ENCODE data around the gene BTBD7. TPM values are rescaled to one million over a fixed set of nuclear protein-coding genes. Genes with fewer than 3 reads are reported as not detected.

The BTBD7 gene
- total RNA-seq, 4 donors from 2014 or later = 17.9 to 30.5 (median 20.9) TPM

DNA sequence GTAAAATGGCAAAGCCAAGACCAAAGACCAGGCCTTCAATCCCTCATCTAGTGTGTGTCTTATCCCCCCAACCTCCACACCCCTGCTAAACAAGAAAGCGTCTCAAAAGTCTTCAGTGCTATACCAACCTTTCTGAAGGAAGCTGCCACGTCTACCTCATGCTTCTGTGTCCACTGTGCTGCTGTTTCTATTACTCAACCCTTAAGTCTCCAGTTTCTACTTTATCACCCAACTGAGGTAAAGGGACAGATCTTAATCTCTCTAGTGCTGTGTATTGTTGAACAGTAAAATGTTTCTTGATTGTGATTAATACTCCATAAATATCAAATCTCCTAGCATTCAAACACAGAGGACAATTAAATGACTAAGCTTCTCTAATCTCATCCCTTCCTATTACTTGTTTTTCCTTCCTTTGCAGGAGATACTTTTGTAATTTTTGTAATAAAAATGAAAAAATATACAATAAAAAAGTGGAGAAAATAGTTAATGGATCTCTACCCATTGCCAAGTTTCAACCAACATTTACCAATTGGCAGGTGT lies 23.3 kb downstream of the BTBD7 start:
- Histone ChIP-seq H3K4me1 (peaks cover 0 to 41% (median 0%) of the 10 kb centered on the region in 3 donors), H3K4me3 (no peak overlapping the region), H3K9me3 (no peaks in the 10 kb centered on the region), H3K27me3 (no peaks in the 10 kb centered on the region), H3K27ac (no peak overlapping the region), H3K36me3 (no peaks in the 10 kb centered on the region)
- 68 to 91% methylated on average over 2 of the region's 2 CpGs for WGBS, 2 donors
- intact Hi-C loops (cut with DNase I) = no loop called here
- DNase-seq = no peak
- TF ChIP-seq, protein P1, sequence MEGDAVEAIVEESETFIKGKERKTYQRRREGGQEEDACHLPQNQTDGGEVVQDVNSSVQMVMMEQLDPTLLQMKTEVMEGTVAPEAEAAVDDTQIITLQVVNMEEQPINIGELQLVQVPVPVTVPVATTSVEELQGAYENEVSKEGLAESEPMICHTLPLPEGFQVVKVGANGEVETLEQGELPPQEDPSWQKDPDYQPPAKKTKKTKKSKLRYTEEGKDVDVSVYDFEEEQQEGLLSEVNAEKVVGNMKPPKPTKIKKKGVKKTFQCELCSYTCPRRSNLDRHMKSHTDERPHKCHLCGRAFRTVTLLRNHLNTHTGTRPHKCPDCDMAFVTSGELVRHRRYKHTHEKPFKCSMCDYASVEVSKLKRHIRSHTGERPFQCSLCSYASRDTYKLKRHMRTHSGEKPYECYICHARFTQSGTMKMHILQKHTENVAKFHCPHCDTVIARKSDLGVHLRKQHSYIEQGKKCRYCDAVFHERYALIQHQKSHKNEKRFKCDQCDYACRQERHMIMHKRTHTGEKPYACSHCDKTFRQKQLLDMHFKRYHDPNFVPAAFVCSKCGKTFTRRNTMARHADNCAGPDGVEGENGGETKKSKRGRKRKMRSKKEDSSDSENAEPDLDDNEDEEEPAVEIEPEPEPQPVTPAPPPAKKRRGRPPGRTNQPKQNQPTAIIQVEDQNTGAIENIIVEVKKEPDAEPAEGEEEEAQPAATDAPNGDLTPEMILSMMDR (IDR thresholded peaks at IDR 0.05) = no peak
- no peak for TF ChIP-seq POLR2A (IDR thresholded peaks at IDR 0.05)

DNA sequence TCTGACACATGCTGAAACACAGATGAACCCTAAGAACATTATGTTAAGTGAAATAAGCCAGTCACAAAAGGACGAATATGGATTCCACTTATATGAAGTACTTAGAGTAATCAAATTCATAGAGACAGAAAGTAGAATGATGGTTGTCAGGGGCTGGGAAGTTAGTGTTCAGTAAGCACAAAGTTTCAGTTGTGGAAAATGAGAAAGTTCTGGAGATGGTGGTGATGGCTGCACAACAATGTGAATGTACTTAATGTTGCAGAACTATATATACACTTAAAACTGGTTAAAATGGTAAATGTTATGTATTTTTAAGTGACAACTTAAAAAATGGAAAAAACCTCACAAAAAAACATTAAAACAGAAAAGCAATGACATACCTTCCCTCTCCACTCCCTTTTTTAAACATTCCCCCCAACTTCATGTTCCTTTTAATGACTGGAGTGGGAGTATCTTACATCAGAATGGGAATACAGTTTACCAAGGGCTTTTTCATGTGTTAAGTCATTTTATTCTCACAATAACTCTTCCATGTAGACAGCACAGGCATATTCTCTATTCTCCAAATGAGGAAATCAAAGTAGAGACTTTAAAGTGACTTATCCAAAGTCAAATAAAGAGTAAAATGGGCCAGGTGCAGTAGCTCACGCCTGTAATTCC lies 24.0 kb downstream of the BTBD7 start:
- Histone ChIP-seq H3K27me3 (no peaks in the 10 kb centered on the region), H3K36me3 (no peaks in the 10 kb centered on the region), H3K4me1 (peaks cover 0 to 43% (median 2%) of the 10 kb centered on the region in 3 donors), H3K4me3 (no peak overlapping the region), H3K27ac (no peak overlapping the region), H3K9me3 (no peaks in the 10 kb centered on the region)
- DNase-seq = no peak
- no peak for TF ChIP-seq POLR2A (IDR thresholded peaks at IDR 0.05)
- TF ChIP-seq, protein P1 (IDR thresholded peaks at IDR 0.05) = no peak
- WGBS, 2 donors = 78 to 89% methylated on average over 2 of the region's 2 CpGs
- intact Hi-C loops (cut with DNase I) = no loop called here

DNA sequence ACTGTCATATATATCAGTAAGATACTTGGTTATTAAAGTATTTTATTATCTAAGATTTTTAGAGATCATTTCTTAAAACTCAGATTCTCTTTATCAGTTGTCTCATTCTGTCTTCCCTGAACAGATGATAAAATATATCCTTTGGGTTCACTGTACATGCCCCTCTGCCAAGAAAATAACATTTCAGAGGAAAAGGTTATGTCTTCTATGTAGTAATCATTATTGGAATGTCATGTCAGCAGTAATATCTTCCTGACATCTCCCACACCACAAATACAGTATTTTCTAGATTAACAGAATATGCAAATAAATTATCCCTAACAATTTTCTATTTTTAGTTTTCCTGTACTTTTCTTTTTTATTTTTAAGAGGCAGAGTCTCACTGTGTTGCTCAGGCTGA lies 26.0 kb downstream of the BTBD7 start:
- no peaks in the 10 kb centered on the region for H3K36me3 ChIP-seq
- H3K4me3 ChIP-seq = no peak overlapping the region
- TF ChIP-seq POLR2A (IDR thresholded peaks at IDR 0.05) = no peak
- TF ChIP-seq, protein P1 (IDR thresholded peaks at IDR 0.05) = no peak
- H3K4me1 ChIP-seq = peaks cover 0 to 38% (median 4%) of the 10 kb centered on the region in 3 donors
- DNase-seq = no peak
- H3K27me3 ChIP-seq = no peaks in the 10 kb centered on the region
- H3K27ac ChIP-seq = no peak overlapping the region
- intact Hi-C loops (cut with DNase I) = no loop called here
- no peaks in the 10 kb centered on the region for H3K9me3 ChIP-seq

DNA sequence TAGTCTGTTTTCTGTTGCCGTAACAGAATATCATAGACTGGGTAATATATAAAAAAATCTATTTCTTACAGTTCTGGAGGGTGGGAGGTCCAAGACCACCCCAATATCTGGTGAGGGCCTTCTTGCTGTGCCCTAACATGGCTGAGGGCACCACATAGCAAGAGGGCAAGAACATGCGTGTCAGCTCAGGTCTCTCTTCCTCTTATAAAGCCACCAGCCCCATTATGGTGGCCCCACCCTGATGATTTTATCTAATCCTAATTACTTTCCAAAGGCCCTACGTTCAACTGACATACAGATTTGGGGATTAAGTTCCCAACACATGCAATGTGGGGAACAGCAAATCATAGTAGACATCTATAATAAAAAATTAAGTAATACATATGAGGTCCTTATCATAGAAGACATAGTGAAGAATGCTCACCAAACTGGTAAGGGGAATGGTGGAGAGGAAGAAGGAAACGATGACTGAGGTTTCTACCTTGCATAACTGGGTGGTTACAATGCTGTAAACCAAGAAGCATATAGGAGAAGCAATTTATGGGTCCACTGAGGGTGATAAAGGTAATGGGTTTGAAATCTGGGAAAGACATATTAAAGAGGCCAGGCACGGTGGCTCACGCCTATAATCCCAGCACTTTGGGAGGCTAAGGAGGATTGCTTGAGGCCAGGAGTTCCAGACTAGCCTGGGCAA lies 27.0 kb downstream of the BTBD7 start:
- 69 to 80% methylated on average over 6 of the region's 6 CpGs for WGBS, 2 donors
- intact Hi-C loops (cut with DNase I) = no loop called here
- no peaks in the 10 kb centered on the region for H3K36me3 ChIP-seq
- H3K4me3 ChIP-seq = no peak overlapping the region
- TF ChIP-seq, protein P1 (IDR thresholded peaks at IDR 0.05) = no peak
- no peak for TF ChIP-seq POLR2A (IDR thresholded peaks at IDR 0.05)
- no peak overlapping the region for H3K27ac ChIP-seq
- no peaks in the 10 kb centered on the region for H3K27me3 ChIP-seq
- H3K4me1 ChIP-seq = peaks cover 0 to 32% (median 4%) of the 10 kb centered on the region in 3 donors
- no peak for DNase-seq
- no peaks in the 10 kb centered on the region for H3K9me3 ChIP-seq

DNA sequence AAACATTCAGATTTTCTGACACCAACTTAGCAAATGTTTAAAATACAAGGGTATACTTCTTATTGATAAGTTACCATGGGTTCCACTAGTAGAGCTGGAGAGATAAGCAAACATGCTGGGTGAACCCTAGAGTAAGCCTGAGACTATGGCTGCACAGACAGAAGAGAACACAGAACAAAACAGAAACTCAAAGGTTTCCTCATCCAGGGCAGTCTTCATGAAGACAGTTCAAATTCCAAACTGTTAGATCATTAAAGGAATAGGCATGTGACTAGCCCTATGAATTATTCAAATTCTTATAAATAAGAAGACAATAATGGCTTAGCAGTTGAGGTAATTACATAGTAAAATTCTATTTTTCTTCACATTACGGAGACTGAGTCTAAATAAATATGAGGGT lies 28.1 kb downstream of the BTBD7 start:
- no peak overlapping the region for H3K4me3 ChIP-seq
- H3K9me3 ChIP-seq = no peaks in the 10 kb centered on the region
- 93 to 94% methylated on average over 1 of the region's 1 CpG for WGBS, 2 donors
- peaks cover 0 to 33% (median 5%) of the 10 kb centered on the region in 3 donors for H3K4me1 ChIP-seq
- no peak for TF ChIP-seq POLR2A (IDR thresholded peaks at IDR 0.05)
- TF ChIP-seq, protein P1 (IDR thresholded peaks at IDR 0.05) = no peak
- no peaks in the 10 kb centered on the region for H3K27me3 ChIP-seq
- H3K36me3 ChIP-seq = no peaks in the 10 kb centered on the region
- intact Hi-C loops (cut with DNase I) = no loop called here
- no peak for DNase-seq
- H3K27ac ChIP-seq = no peak overlapping the region
